Retinal pigment epithelial cell (primary cell): ENCODE results near the gene PHB1.
"Not testable (repeated sequence)": the region's sequence is repeated elsewhere in the genome, so short reads cannot be mapped to it uniquely, and the experiment has no call there.

Source experiments
- DNase-seq: peaks from one replicate; pipeline ENCODE4 v3.0.0-alpha.2; 2010; ENCODE audit warnings: low read depth
- H3K4me3 ChIP-seq: 2 replicates; pipeline ENCODE4 v1.5.1; 2011; ENCODE audit warnings: mild to moderate bottlenecking, low read length, control low read depth, moderate library complexity
- CTCF ChIP-seq: conservative IDR thresholded peaks from 2 replicates; pipeline ENCODE4 v1.5.1; 2011; ENCODE audit warnings: low read depth, low read length, control low read depth, inconsistent platforms

The PHB1 gene

GRCh38 chr17:49434821-49435670 is 20.4 kb upstream of the PHB1 start:
- H3K4me3 ChIP-seq, result no peak overlapping the region
- peak; percentile 81 for TF ChIP-seq CTCF
- peak; percentile 2 for DNase-seq

GRCh38 chr17:49433000-49433694 is 18.5 kb upstream of the PHB1 start:
- DNase-seq, result no peak
- TF ChIP-seq CTCF, result no peak
- no peak overlapping the region for H3K4me3 ChIP-seq

GRCh38 chr17:49431743-49432142 is 17.1 kb upstream of the PHB1 start:
- DNase-seq, result no peak
- H3K4me3 ChIP-seq, result no peak overlapping the region
- no peak for TF ChIP-seq CTCF

- H3K4me3 ChIP-seq, result no peak overlapping the region
- TF ChIP-seq CTCF, result no peak
- DNase-seq, result no peak
Observed at GRCh38 chr17:49425004-49425286, 10.3 kb upstream of the PHB1 start.

GRCh38 chr17:49424276-49425003 is 9.8 kb upstream of the PHB1 start:
- not testable (repeated sequence) for H3K4me3 ChIP-seq, DNase-seq

- DNase-seq, result no peak
Observed at GRCh38 chr17:49422714-49423113, 8.0 kb upstream of the PHB1 start.

GRCh38 chr17:49419761-49420160 is 5.1 kb upstream of the PHB1 start:
- DNase-seq, H3K4me3 ChIP-seq: not testable (repeated sequence)

More at GRCh38 chr17:49422714-49423113, 8.0 kb upstream of the PHB1 start:
- H3K4me3 ChIP-seq, result no peak overlapping the region
- TF ChIP-seq CTCF, result no peak

- not testable (repeated sequence) for H3K4me3 ChIP-seq, DNase-seq
Observed at GRCh38 chr17:49418754-49419740, 4.4 kb upstream of the PHB1 start.
